HUES48 (cell line): ENCODE results near the gene EPHA3.

ENCODE experiments used
- H3K27ac ChIP-seq: one replicate; pipeline ENCODE4 v1.7.0; 2013; ENCODE audit warnings: low read depth, low read length, inconsistent platforms
- H3K27me3 ChIP-seq: 2 replicates; pipeline ENCODE4 v1.6.1; 2013; ENCODE audit warnings: mild to moderate bottlenecking, low read length; ENCODE audit not compliant: control insufficient read depth, insufficient read depth
- H3K36me3 ChIP-seq: 2 replicates; pipeline ENCODE4 v1.6.1; 2013; ENCODE audit warnings: low read length; ENCODE audit not compliant: control insufficient read depth, insufficient read depth
- H3K4me1 ChIP-seq: 2 replicates; pipeline ENCODE4 v1.6.1; 2013; ENCODE audit warnings: mild to moderate bottlenecking, low read length; ENCODE audit not compliant: control insufficient read depth, insufficient read depth
- H3K4me3 ChIP-seq: 2 replicates; pipeline ENCODE4 v1.5.1; 2013; ENCODE audit warnings: mild to moderate bottlenecking, low read depth, low read length
- H3K9ac ChIP-seq: 2 replicates; pipeline ENCODE4 v1.6.1; 2013; ENCODE audit warnings: mild to moderate bottlenecking, low read depth, low read length, moderate library complexity
- H3K9me3 ChIP-seq: 2 replicates; pipeline ENCODE4 v1.6.1; 2013; ENCODE audit warnings: low read length; ENCODE audit not compliant: control insufficient read depth, insufficient read depth

The EPHA3 gene

DNA sequence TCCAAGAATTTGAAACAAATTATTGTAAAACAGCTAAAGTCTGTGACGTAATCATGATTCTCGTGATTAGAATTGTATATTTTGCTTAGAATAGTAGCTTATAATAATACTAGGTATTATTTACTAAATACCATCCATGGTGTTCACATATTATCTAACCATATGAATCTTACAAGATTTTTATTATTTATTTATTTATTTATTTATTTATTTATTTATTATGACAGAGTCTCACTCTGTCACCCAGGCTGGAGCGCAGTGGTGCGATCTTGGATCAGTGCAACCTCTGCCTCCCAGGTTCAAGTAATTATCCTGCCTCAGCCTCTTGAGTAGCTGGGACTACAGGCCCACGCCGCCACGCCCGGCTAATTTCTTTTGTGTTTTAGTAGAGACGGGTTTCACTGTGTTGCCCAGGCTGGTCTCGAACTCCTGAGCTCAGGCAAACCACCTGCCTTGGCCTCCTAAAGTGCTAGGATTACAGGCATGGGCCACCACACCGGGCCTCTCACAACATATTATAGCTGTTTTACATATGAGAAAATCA, 173.5 kb downstream of the EPHA3 start:
- peaks cover 31% of the 10 kb centered on the region for H3K4me1 ChIP-seq
- H3K9me3 ChIP-seq = no peaks in the 10 kb centered on the region
- no peak overlapping the region for H3K27ac ChIP-seq
- no peak overlapping the region for H3K9ac ChIP-seq
- no peaks in the 10 kb centered on the region for H3K27me3 ChIP-seq
- H3K4me3 ChIP-seq = no peak overlapping the region
- H3K36me3 ChIP-seq = no peaks in the 10 kb centered on the region

DNA sequence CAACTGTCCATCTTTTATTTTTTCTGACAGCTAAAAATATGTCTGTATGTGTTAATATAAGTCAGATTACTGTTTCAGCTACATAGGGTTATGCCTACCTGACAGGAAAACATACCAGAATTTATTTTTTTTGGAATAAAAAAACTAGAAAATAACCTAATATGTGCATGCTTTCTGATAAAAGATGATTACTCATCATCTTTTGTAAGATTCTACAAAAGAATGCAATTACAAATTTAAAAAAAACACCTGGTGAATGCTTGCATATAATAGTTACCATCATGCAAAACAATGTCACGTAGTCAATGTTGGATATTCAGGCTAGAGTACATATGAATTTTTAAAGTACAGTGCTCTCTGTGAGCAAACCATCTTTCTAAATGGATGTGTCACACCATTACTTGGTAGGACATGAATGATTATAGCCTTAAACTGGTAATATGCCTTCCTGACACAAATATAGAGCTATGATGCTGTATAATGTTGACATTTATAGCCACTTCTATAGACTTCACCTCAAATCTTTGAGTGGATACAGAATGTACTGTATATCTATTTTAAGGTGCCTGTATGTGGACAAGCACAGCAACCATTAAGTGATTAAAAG, 180.6 kb downstream of the EPHA3 start:
- H3K9ac ChIP-seq = no peak overlapping the region
- H3K27me3 ChIP-seq = no peaks in the 10 kb centered on the region
- no peaks in the 10 kb centered on the region for H3K9me3 ChIP-seq
- H3K4me1 ChIP-seq = no peaks in the 10 kb centered on the region
- no peaks in the 10 kb centered on the region for H3K36me3 ChIP-seq
- H3K27ac ChIP-seq = no peak overlapping the region
- no peak overlapping the region for H3K4me3 ChIP-seq

DNA sequence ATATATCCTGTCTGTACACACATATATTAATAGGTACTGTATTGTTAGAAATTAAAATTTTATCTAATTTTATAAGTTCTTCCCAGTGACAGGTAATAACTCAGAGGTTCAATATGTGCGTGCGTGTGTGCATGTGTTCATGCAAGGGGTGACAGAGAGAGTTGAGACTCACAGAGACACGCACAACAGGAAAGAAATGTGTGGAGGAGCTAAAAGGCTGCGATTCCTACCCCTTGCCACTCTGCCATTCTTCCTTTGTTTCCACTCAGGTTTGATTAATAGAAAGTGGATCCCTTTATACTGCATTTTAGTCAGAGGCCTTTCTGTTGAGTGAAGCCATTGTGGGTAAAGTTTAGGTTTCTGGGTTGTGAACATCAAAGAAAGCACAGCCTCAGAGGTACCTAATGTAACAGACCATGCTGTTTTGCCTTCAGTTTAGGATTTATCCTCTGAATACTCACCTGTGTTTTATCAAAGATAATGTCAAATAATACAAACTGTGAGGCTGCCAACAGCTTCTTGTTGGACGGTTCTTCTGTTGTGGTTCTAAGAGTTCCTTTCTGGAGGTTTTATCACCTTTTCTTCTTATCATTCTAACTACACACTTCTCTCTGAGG, 182.3 kb downstream of the EPHA3 start:
- Histone ChIP-seq H3K9ac (no peak overlapping the region), H3K27me3 (no peaks in the 10 kb centered on the region), H3K36me3 (no peaks in the 10 kb centered on the region), H3K27ac (no peak overlapping the region), H3K9me3 (no peaks in the 10 kb centered on the region), H3K4me3 (no peak overlapping the region), H3K4me1 (no peaks in the 10 kb centered on the region)

DNA sequence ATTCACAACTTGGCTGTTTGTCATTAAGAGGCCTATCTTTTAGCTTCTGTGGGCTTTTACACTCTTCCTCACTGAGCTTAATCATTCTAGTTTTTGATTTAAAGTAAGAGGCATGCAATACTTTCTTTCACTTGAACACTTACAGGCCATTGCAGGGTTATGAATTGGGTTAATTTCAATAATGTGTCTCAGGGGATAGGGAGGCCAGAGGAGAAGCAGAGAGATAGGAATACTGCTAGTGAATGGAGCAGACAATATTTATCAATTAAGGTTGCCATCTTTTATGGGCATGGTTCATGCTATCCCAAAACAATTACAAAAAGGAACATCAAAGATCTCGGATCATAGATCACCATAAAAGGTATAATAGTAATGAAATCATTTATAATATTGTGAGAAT, 189.8 kb downstream of the EPHA3 start:
- Histone ChIP-seq H3K9me3 (no peaks in the 10 kb centered on the region), H3K27me3 (no peaks in the 10 kb centered on the region), H3K36me3 (no peaks in the 10 kb centered on the region), H3K27ac (no peak overlapping the region), H3K4me3 (no peak overlapping the region), H3K9ac (no peak overlapping the region), H3K4me1 (no peaks in the 10 kb centered on the region)

DNA sequence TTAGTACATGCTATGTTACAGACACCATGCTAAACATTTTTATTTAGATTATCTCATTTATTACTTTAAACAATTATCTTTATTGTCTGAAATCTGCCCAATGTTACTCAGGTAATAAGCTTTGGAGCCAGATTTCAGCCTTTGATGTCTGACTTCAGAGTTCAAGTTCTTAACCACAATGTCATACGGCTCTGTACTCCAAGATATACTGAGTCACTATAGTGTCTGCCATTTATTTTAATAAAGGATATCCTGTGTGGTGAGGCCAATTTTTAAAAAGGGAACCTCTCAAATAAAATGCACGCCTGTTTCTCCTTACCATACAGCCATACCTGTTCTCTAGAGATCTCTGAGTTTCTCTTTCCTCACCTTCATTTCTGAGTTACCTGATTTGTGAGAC, 193.1 kb downstream of the EPHA3 start:
- Histone ChIP-seq H3K27me3 (no peaks in the 10 kb centered on the region), H3K4me1 (no peaks in the 10 kb centered on the region), H3K9me3 (no peaks in the 10 kb centered on the region), H3K4me3 (no peak overlapping the region), H3K36me3 (no peaks in the 10 kb centered on the region), H3K27ac (no peak overlapping the region), H3K9ac (no peak overlapping the region)

DNA sequence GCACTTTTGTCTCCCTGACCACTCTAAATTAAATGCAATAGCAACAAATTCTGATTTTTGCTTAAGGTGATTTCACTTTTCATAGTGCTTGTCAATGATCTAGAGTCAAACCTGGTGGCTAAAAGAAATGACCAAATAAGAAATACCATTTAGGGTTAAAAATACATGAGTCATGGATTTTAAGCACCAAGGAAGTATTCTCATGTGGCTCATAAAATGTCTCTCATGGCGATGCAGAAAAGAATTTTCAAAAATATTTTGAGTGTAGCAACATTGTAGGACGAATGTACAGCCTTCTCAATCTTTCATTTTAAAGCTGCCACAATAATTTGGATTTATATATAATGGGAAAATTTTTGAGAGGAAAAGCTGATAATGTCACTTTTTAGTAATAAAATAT, 193.6 kb downstream of the EPHA3 start:
- Histone ChIP-seq H3K4me1 (no peaks in the 10 kb centered on the region), H3K27me3 (no peaks in the 10 kb centered on the region), H3K4me3 (no peak overlapping the region), H3K9me3 (no peaks in the 10 kb centered on the region), H3K9ac (no peak overlapping the region), H3K36me3 (no peaks in the 10 kb centered on the region), H3K27ac (no peak overlapping the region)

DNA sequence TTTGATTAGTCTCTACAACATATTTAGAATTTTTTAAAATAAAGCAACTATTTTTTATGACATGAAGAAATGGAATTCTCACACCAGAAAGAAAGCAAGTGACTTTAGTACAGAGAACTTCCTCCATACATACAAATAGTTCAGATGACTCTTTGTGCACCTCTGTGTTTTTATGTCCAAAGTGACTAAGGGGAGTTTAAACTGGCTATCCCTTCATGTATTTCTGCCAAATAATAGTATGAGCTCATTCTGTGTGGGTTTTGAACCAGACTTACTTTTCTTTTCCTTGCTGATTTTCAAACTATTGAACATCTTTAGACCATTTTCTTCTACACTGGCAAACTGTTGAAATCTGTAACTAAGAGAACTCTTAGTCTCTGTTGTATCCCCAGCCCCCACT, 196.3 kb downstream of the EPHA3 start:
- H3K27ac ChIP-seq = no peak overlapping the region

DNA sequence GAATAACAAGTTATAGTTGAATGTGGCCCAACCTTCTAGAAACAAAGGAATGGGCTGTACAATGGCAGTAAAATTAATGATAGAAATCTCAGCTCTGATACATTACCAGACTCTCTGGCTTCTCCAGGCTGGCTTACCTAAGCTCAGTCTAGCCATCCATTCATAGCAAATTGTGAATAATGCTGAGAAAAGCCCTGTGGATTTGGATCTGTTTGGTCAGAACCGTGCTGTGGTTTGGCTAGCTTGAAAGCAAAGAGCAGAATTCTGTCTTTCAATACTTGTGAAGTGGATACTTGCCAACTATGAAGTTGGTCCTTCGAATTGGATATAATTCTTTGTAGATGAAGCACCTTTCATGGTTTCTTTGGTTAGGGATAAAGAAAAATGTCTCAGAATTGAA, 199.1 kb downstream of the EPHA3 start:
- no peak overlapping the region for H3K9ac ChIP-seq

More for the DNA sequence above, 196.3 kb downstream of the EPHA3 start:
- Histone ChIP-seq H3K36me3 (no peaks in the 10 kb centered on the region), H3K9me3 (no peaks in the 10 kb centered on the region), H3K9ac (no peak overlapping the region), H3K27me3 (no peaks in the 10 kb centered on the region), H3K4me3 (no peak overlapping the region), H3K4me1 (no peaks in the 10 kb centered on the region)

DNA sequence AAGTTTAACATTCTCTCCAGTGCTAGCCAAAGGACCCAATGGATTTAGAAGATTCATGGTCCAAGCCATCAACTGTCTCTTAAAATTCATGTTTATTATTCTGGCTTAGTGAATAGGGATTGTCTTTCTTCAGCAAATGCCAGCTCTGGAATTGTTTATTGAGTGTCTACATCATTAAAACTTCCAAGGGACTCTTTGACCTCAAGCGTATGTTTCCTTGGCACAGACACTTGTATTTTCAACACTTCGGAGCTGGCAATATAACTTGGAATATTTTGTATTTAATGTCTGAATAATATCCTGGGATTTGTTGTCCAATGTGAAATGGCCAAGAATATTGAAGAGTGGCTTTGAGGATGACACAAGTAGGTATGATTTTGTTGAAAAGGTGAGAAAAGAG, 204.2 kb downstream of the EPHA3 start:
- Histone ChIP-seq H3K4me1 (no peaks in the 10 kb centered on the region), H3K4me3 (no peak overlapping the region), H3K27me3 (no peaks in the 10 kb centered on the region), H3K9ac (no peak overlapping the region), H3K36me3 (no peaks in the 10 kb centered on the region), H3K27ac (no peak overlapping the region), H3K9me3 (no peaks in the 10 kb centered on the region)

More for the DNA sequence above, 199.1 kb downstream of the EPHA3 start:
- Histone ChIP-seq H3K4me3 (no peak overlapping the region), H3K27me3 (no peaks in the 10 kb centered on the region), H3K9me3 (no peaks in the 10 kb centered on the region), H3K4me1 (no peaks in the 10 kb centered on the region), H3K27ac (no peak overlapping the region), H3K36me3 (no peaks in the 10 kb centered on the region)

DNA sequence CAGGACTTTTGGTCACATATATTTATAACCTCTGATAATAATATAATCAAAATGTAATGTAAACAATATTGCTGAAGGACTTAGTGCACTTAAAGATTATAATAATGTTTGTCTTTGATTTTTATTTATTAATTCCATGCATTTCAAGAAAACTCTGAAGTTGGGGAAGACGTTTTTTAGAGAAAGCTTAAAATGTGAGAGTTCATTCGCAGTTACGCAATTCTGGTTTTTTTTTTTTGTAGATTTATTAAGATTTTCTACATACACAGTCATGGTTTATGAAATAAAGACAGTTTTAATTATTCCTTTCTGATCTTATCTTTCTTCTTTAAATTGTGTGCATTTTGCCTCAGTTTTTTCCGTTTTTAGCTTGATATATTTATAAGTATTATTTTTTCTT, 204.7 kb downstream of the EPHA3 start:
- Histone ChIP-seq H3K27me3 (no peaks in the 10 kb centered on the region), H3K9ac (no peak overlapping the region), H3K36me3 (no peaks in the 10 kb centered on the region), H3K4me1 (no peaks in the 10 kb centered on the region), H3K4me3 (no peak overlapping the region), H3K27ac (no peak overlapping the region), H3K9me3 (no peaks in the 10 kb centered on the region)

DNA sequence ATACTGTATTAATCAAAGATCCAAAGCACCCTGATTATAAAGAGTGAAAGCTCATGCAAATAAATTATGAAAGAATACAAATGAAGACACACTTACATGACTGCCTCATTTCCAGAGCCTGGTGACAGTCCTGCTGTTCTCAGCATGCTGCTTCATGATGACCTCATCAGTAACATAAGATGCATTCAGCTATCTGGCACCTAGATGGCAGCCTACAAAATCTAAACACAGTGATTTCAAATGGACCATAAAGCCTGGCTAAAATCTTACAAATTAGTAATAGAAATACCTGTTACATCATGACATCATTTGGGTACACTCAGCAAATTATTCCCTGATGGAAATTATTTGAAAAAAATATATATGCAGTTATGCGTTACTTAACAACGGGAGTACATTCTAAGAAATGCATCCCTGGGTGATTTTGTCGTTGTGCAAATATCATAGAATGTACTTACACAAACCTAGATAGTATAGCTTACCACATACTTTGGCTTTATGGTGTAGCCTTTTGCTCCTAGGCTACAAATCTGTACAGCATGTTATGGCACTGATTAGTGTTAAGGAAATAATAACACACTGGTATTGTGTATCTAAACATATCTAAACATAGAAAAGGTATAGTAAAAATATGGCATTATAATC, 207.2 kb downstream of the EPHA3 start:
- no peaks in the 10 kb centered on the region for H3K4me1 ChIP-seq
- H3K9me3 ChIP-seq = no peaks in the 10 kb centered on the region
- H3K27me3 ChIP-seq = no peaks in the 10 kb centered on the region
- H3K27ac ChIP-seq = no peak overlapping the region
- H3K9ac ChIP-seq = no peak overlapping the region
- H3K4me3 ChIP-seq = no peak overlapping the region
- H3K36me3 ChIP-seq = no peaks in the 10 kb centered on the region
